Panc1 (cell line): ENCODE data around the gene EFR3B. TPM values are rescaled to one million over a fixed set of nuclear protein-coding genes. Genes with fewer than 3 reads are reported as not detected.
"Not testable (repeated sequence)": the region's sequence is repeated elsewhere in the genome, so short reads cannot be mapped to it uniquely, and the experiment has no call there.

Experiments
- ATAC-seq: fragments of 200-7000 bp; cut with Tn5 transposase; 2 replicates; pipeline ENCODE4 v1.9.1; 2020; ENCODE audit warnings: mild to moderate bottlenecking, moderate library complexity
- BruUV-seq: library from RNA; stranded (reverse); fragments of 400-500 nt; replicated peaks from 2 replicates; lab custom pipeline; 2021; lab: Mats Ljungman, UMichigan
- CTCF ChIA-PET: fragments of 300-600 bp; sonication (Branson Sonifier 250); formaldehyde crosslinking; loops from one replicate; lab custom pipeline; 2022; ENCODE audit warnings: antibody characterized with exemption; lab: Charles Lee
- POLR2A ChIA-PET: fragments of 300-600 bp; sonication (Branson Sonifier 250); formaldehyde crosslinking; loops from one replicate; lab custom pipeline; 2022; ENCODE audit warnings: antibody characterized with exemption; lab: Charles Lee
- DNase-seq: peaks from one replicate; pipeline ENCODE4 v3.0.0-alpha.2; 2010; ENCODE audit warnings: low read depth, low spot score
- H3K27ac ChIP-seq: 2 replicates; pipeline ENCODE4 v1.5.1; 2011; ENCODE audit warnings: mild to moderate bottlenecking, low read length, inconsistent platforms
- H3K27me3 ChIP-seq: fragments of 200-500 bp; sonication (Bioruptor generic); 2 replicates; pipeline ENCODE4 v1.6.0; 2014; ENCODE audit warnings: low read length, inconsistent platforms; ENCODE audit not compliant: control insufficient read depth, insufficient read depth
- H3K36me3 ChIP-seq: fragments of 200-500 bp; sonication (Bioruptor generic); 2 replicates; pipeline ENCODE4 v1.5.1; 2014; ENCODE audit warnings: inconsistent platforms, mild to moderate bottlenecking, low read length, moderate library complexity; ENCODE audit not compliant: control insufficient read depth, insufficient read depth
- H3K4me1 ChIP-seq: 2 replicates; pipeline ENCODE4 v1.5.1; 2011; ENCODE audit warnings: inconsistent platforms, mild to moderate bottlenecking, low read length, moderate library complexity; ENCODE audit not compliant: control insufficient read depth, insufficient read depth
- H3K4me3 ChIP-seq, 2 experiments: 2 replicates each; pipeline ENCODE4 v1.5.1; 2011 to 2012; ENCODE audit warnings: low read depth in 2 of 2, low read length in 2 of 2, mild to moderate bottlenecking in 2 of 2, inconsistent platforms in 1 of 2, moderate library complexity in 1 of 2
- H3K9me3 ChIP-seq: fragments of 200-500 bp; sonication (Bioruptor generic); 2 replicates; pipeline ENCODE4 v1.5.1; 2014; ENCODE audit warnings: low read depth, mild to moderate bottlenecking, inconsistent platforms, low read length, moderate library complexity; ENCODE audit not compliant: control insufficient read depth, insufficient read depth
- POLR2AphosphoS5 ChIP-seq: IDR thresholded peaks from 2 replicates; pipeline ENCODE4 v1.6.1; 2012; ENCODE audit warnings: mild to moderate bottlenecking, low read depth, low read length, moderate library complexity
- SIN3A ChIP-seq: IDR thresholded peaks from 2 replicates; pipeline ENCODE4 v1.6.1; 2012; ENCODE audit warnings: low read depth, mild to moderate bottlenecking, low read length, moderate library complexity, borderline replicate concordance; ENCODE audit not compliant: insufficient read depth
- TCF7L2 ChIP-seq: IDR thresholded peaks from 2 replicates; pipeline ENCODE4 v1.6.1; 2011; ENCODE audit warnings: mild to moderate bottlenecking, low read depth, low read length, inconsistent platforms
- in situ Hi-C: cut with HindIII; loops from 2 replicates; pipeline ENCODE4 v1.10.0; 2016; ENCODE audit warnings: low sequenced_read_pairs, low pct_unique_long_range_greater_than_20kb
- intact Hi-C: fragments of 100-400 bp; cut with micrococcal nuclease; formaldehyde crosslinking; loops from one replicate; pipeline ENCODE4 v1.10.0; 2022; ENCODE audit not compliant: unreplicated experiment
- total RNA-seq: library from RNA; stranded (reverse); gene quantifications from one replicate; pipeline ENCODE4 v1.2.1, GENCODE V29; 2021; ENCODE audit not compliant: unreplicated experiment
- TF ChIP-seq, protein P1 (sequence below): fragments of 450-650 bp; IDR thresholded peaks from 2 replicates; pipeline ENCODE4 v1.5.1; 2017; ENCODE audit warnings: mild to moderate bottlenecking
- TF ChIP-seq, protein P2 (sequence below), 2 experiments: IDR thresholded peaks; 2 replicates each; pipeline ENCODE4 v1.6.1; 2011 to 2012; ENCODE audit warnings: low read depth in 2 of 2, control low read depth in 1 of 2, low read length in 1 of 2, mild to moderate bottlenecking in 1 of 2, moderate library complexity in 1 of 2; ENCODE audit not compliant: insufficient read depth in 1 of 2

Gene EFR3B
- total RNA-seq, 1 experiment from 2014 or later: 8.9 TPM

DNA sequence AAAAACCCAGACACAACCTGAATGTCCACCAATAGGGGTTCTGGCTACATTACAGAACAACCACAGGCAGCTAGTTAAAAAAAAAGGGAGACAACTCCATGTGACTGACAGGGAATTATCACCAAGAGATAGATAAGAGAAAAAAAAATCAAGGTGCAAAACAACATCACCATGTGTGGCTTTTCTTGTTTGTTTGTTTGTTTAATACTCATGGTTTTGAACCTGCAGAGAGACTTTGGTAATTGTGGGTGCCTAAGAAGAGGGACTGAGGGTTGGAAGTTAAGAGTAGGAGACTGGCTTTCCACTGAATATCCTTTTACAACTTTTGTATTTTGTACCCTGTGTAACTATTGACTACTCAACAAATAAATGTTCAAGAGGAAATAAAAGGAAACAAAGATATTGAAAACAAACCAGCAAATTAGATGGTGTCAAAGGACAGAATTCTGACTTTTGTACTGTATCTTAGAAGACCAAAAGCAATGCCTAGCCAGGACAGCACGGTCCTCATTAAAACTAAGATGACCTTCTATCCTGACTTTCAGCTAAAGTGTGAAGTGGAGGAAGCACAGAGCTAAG is 47.6 kb upstream of the EFR3B start:
- Histone ChIP-seq H3K36me3 (no peaks in the 10 kb centered on the region), H3K4me1 (no peaks in the 10 kb centered on the region), H3K9me3 (no peaks in the 10 kb centered on the region), H3K27ac (no peak overlapping the region), H3K27me3 (no peaks in the 10 kb centered on the region), H3K4me3 (no peak overlapping the region)
- ChIA-PET CTCF (interaction anchor here (0.6 kb wide), 2 partner anchors 94 to 158 kb away, joined by 3 to 6 read pairs; no protein-coding TSS in a partner anchor), POLR2A (no interaction called here)
- in situ Hi-C loops: no loop called here
- ATAC-seq (no peak), DNase-seq (no peak)
- no TSS peak for BruUV-seq
- TF ChIP-seq, protein P1, sequence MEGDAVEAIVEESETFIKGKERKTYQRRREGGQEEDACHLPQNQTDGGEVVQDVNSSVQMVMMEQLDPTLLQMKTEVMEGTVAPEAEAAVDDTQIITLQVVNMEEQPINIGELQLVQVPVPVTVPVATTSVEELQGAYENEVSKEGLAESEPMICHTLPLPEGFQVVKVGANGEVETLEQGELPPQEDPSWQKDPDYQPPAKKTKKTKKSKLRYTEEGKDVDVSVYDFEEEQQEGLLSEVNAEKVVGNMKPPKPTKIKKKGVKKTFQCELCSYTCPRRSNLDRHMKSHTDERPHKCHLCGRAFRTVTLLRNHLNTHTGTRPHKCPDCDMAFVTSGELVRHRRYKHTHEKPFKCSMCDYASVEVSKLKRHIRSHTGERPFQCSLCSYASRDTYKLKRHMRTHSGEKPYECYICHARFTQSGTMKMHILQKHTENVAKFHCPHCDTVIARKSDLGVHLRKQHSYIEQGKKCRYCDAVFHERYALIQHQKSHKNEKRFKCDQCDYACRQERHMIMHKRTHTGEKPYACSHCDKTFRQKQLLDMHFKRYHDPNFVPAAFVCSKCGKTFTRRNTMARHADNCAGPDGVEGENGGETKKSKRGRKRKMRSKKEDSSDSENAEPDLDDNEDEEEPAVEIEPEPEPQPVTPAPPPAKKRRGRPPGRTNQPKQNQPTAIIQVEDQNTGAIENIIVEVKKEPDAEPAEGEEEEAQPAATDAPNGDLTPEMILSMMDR: no peak
- intact Hi-C loops: no loop called here

DNA sequence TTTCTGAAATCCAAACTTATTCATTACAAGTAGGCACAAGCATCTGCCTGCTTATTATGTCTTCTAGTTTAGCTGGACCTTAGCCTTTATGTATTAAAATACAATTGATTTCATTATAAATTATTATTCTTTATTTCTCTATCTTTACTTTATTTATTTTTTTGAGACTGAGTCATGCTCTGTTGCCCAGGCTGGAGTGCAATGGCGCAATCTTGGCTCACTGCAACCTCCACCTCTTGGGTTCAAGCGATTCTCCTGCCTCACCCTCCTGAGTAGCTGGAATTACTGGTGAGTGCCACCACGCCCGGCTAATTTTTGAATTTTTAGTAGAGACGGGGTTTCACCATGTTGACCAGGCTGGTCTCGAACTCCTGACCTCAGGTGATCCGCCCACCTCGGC is 42.8 kb upstream of the EFR3B start:
- CTCF ChIA-PET: interaction anchor here (0.6 kb wide), 1 partner anchor 127 kb away, joined by 6 read pairs; no protein-coding TSS in a partner anchor
- H3K36me3 ChIP-seq, H3K4me1 ChIP-seq, BruUV-seq, H3K27me3 ChIP-seq, H3K9me3 ChIP-seq, DNase-seq, H3K27ac ChIP-seq, intact Hi-C loops, POLR2A ChIA-PET, in situ Hi-C loops, ATAC-seq, H3K4me3 ChIP-seq: not testable (repeated sequence)

DNA sequence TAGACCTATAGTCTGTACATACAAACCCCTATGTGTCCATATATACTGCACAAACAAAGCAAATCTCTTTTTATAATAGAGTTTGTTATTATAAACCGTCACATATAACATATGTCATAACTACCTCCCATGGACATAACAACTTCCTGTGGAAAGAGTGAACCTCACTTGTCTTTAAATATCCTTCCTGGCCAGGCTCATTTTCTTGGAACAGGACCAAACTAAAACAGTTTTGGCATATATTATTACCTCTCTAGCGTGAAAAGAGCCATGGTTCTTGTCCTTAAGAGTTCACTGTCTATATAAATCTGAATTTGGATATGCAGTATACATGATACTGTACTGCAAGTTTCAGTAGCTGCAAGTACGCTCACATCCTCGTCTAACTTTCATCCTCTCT is 41.8 kb upstream of the EFR3B start:
- H3K36me3 ChIP-seq: no peaks in the 10 kb centered on the region
- H3K27ac ChIP-seq: no peak overlapping the region
- ChIA-PET POLR2A (no interaction called here), CTCF (no interaction called here)
- H3K4me3 ChIP-seq: no peak overlapping the region
- intact Hi-C loops: no loop called here
- DNase-seq: no peak
- in situ Hi-C loops: no loop called here
- no peaks in the 10 kb centered on the region; the same call in 1 of the 2 replicates for H3K27me3 ChIP-seq
- ATAC-seq: no peak
- no TSS peak for BruUV-seq
- H3K4me1 ChIP-seq: no peaks in the 10 kb centered on the region
- TF ChIP-seq TCF7L2: no peak
- TF ChIP-seq, protein P2, sequence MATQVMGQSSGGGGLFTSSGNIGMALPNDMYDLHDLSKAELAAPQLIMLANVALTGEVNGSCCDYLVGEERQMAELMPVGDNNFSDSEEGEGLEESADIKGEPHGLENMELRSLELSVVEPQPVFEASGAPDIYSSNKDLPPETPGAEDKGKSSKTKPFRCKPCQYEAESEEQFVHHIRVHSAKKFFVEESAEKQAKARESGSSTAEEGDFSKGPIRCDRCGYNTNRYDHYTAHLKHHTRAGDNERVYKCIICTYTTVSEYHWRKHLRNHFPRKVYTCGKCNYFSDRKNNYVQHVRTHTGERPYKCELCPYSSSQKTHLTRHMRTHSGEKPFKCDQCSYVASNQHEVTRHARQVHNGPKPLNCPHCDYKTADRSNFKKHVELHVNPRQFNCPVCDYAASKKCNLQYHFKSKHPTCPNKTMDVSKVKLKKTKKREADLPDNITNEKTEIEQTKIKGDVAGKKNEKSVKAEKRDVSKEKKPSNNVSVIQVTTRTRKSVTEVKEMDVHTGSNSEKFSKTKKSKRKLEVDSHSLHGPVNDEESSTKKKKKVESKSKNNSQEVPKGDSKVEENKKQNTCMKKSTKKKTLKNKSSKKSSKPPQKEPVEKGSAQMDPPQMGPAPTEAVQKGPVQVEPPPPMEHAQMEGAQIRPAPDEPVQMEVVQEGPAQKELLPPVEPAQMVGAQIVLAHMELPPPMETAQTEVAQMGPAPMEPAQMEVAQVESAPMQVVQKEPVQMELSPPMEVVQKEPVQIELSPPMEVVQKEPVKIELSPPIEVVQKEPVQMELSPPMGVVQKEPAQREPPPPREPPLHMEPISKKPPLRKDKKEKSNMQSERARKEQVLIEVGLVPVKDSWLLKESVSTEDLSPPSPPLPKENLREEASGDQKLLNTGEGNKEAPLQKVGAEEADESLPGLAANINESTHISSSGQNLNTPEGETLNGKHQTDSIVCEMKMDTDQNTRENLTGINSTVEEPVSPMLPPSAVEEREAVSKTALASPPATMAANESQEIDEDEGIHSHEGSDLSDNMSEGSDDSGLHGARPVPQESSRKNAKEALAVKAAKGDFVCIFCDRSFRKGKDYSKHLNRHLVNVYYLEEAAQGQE (IDR thresholded peaks at IDR 0.05; ENCODE audit: insufficient read depth in 1 of 2, low read depth in 2 of 2, low read length in 1 of 2): no peak
- TF ChIP-seq, protein P1: no peak
- TF ChIP-seq POLR2AphosphoS5: no peak
- TF ChIP-seq SIN3A: no peak
- no peaks in the 10 kb centered on the region for H3K9me3 ChIP-seq
